Retinal pigment epithelial cell (primary cell): ENCODE measurements around the gene BMP15.

Experiments
- DNase-seq: peaks from one replicate; pipeline ENCODE4 v3.0.0-alpha.2; 2010; ENCODE audit warnings: low read depth
- H3K4me3 ChIP-seq: 2 replicates; pipeline ENCODE4 v1.5.1; 2011; ENCODE audit warnings: mild to moderate bottlenecking, low read length, control low read depth, moderate library complexity
- CTCF ChIP-seq: conservative IDR thresholded peaks from 2 replicates; pipeline ENCODE4 v1.5.1; 2011; ENCODE audit warnings: low read depth, low read length, control low read depth, inconsistent platforms

The BMP15 gene

GRCh38 chrX:50963842-50964241 is 53.3 kb downstream of the BMP15 start:
- H3K4me3 ChIP-seq, result no peak overlapping the region
- no peak for DNase-seq
- TF ChIP-seq CTCF, result no peak
